Transverse colon (tissue), 4 donors: ENCODE results near the gene FBXO40. TPM values are rescaled to one million over a fixed set of nuclear protein-coding genes. Genes with fewer than 3 reads are reported as not detected.

ENCODE experiments used
- DNase-seq: peaks from one replicate; pipeline ENCODE4 v3.0.0-alpha.2; 2019
- H3K27ac ChIP-seq, 4 donors: fragments of 200-600 bp; sonication (generic); 2 replicates each; pipeline ENCODE4 v1.5.1; 2016 to 2018; ENCODE audit warnings: inconsistent platforms in 4 of 4
- H3K27me3 ChIP-seq: fragments of 200-600 bp; sonication (generic); 2 replicates; pipeline ENCODE4 v1.5.1; 2017; ENCODE audit warnings: inconsistent platforms
- H3K36me3 ChIP-seq, 4 donors: fragments of 200-600 bp; sonication (generic); 2 replicates each; pipeline ENCODE4 v1.5.1; 2017 to 2019; ENCODE audit warnings: inconsistent platforms in 4 of 4
- H3K4me1 ChIP-seq, 4 donors: fragments of 200-600 bp; sonication (generic); 2 replicates each; pipeline ENCODE4 v1.5.1; 2017 to 2020; ENCODE audit warnings: inconsistent platforms in 4 of 4
- H3K4me3 ChIP-seq, 4 donors: fragments of 200-600 bp; sonication (generic); 1 replicate in 1 of 4; 2 replicates in 3 of 4; pipeline versions ENCODE4 v1.5.1 to v1.6.1; 2017 to 2019; ENCODE audit warnings: inconsistent platforms in 4 of 4
- H3K9me3 ChIP-seq, 2 donors: fragments of 200-600 bp; sonication (generic); 2 replicates each; pipeline ENCODE4 v1.5.1; 2017 to 2019; ENCODE audit warnings: inconsistent platforms in 2 of 2
- EP300 ChIP-seq: sonication (generic); formaldehyde crosslinking; IDR thresholded peaks from one replicate; pipeline ENCODE4 v1.6.1; 2017; ENCODE audit warnings: antibody characterized with exemption, low read depth
- POLR2A ChIP-seq: fragments of 450-650 bp; IDR thresholded peaks from one replicate; pipeline ENCODE4 v1.6.1; 2016; ENCODE audit warnings: antibody characterized with exemption, mild to moderate bottlenecking, moderate library complexity
- POLR2AphosphoS5 ChIP-seq, 3 donors: sonication (generic); formaldehyde crosslinking; IDR thresholded peaks; one replicate each; pipeline ENCODE4 v1.6.1; 2016; ENCODE audit warnings: antibody characterized with exemption in 3 of 3
- WGBS, 2 donors: methylation state at CpG; one replicate each; pipeline ENCODE4 v1.1.5; 2018; ENCODE audit warnings: low coverage in 1 of 2; 5-methylcytosine and 5-hydroxymethylcytosine counted together
- in situ Hi-C, 4 donors: fragments of 200-750 bp; cut with MboI; loops; one replicate each; pipeline versions ENCODE4 v1.15.0 to v1.15.1; 2017; ENCODE audit warnings: low sequenced_read_pairs in 3 of 4, low pct_ligation_motif_present in 1 of 4, low pct_unique_long_range_greater_than_20kb in 1 of 4
- intact Hi-C: fragments of 100-400 bp; cut with DNase I; formaldehyde crosslinking; loops from one replicate; pipeline ENCODE4 v1.15.1; 2023; ENCODE audit warnings: low total_unique reads
- total RNA-seq, 4 donors: library from RNA; depleted of rRNA; stranded (reverse); fragments of >200 nt; gene quantifications; one replicate each; pipeline ENCODE4 v1.1.0, GENCODE V29; 2016
- TF ChIP-seq, protein P1 (sequence below), 5 experiments: fragments of 200-600 bp in 3 of 5; fragments of 450-650 bp in 2 of 5; sonication (generic) in 3 of 5; IDR thresholded peaks; 1 replicate in 2 of 5; 2 replicates in 3 of 5; pipeline ENCODE4 v1.5.1; 2016 to 2017; ENCODE audit warnings: antibody characterized with exemption in 5 of 5, inconsistent platforms in 3 of 5, mild to moderate bottlenecking in 2 of 5, moderate library complexity in 1 of 5

The FBXO40 gene
- total RNA-seq, 4 donors from 2014 or later, result not detected

DNA sequence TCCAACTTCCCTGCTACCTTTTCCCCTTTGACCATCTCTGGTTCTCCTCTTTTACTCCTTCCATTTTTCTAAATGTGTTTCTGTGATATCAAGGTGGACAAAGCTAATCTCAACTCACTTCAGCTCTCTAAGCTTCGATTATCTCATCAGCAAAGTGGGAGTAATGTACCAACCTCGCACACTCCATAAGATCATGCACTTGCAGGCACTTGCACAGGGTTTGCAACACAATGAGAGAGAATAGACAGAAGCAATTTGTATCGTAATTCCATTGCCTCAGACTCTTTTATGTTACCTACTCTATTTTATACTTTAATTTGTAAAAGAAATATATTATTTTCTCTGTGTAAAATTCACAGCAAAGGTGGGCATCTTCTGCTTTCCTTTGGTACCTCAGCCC, 40.4 kb upstream of the FBXO40 start:
- in situ Hi-C loops (no loop called here), intact Hi-C loops (no loop called here)
- Histone ChIP-seq H3K36me3 (no peaks in the 10 kb centered on the region), H3K27me3 (no peaks in the 10 kb centered on the region), H3K9me3 (no peaks in the 10 kb centered on the region), H3K4me3 (no peak overlapping the region), H3K4me1 (peaks cover 0 to 12% (median 9%) of the 10 kb centered on the region in 4 donors), H3K27ac (no peak overlapping the region)
- WGBS, 2 donors, result 84 to 92% methylated on average over 3 of the region's 3 CpGs
- TF ChIP-seq POLR2A (no peak), POLR2AphosphoS5 (IDR thresholded peaks at IDR 0.05) (no peak), EP300 (no peak)
- TF ChIP-seq, protein P1, sequence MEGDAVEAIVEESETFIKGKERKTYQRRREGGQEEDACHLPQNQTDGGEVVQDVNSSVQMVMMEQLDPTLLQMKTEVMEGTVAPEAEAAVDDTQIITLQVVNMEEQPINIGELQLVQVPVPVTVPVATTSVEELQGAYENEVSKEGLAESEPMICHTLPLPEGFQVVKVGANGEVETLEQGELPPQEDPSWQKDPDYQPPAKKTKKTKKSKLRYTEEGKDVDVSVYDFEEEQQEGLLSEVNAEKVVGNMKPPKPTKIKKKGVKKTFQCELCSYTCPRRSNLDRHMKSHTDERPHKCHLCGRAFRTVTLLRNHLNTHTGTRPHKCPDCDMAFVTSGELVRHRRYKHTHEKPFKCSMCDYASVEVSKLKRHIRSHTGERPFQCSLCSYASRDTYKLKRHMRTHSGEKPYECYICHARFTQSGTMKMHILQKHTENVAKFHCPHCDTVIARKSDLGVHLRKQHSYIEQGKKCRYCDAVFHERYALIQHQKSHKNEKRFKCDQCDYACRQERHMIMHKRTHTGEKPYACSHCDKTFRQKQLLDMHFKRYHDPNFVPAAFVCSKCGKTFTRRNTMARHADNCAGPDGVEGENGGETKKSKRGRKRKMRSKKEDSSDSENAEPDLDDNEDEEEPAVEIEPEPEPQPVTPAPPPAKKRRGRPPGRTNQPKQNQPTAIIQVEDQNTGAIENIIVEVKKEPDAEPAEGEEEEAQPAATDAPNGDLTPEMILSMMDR (IDR thresholded peaks at IDR 0.05), result no peak
- no peak for DNase-seq

DNA sequence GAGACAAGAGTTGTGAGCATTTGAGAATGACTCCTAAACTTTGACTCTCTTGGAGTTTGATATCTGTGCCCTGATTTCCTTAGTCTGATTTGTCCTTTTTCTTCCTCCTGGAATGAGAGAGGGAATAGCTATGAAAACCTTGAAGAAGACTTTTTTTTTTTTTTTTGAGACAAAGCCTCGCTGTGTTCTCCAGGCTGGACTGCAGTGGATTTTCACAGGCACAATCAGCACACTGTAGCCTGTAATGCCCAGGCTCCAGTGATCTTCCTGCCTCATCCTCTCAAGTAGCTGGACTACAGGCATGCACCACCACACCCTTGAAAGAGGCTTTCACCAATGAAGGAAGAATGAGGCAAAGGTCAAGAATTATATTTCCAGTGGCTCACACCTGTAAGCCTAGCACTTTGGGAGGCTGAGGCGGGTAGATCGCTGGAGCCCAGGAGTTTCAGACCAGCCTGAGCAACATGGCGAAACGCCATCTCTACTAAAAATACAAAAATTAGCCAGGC, 35.7 kb upstream of the FBXO40 start:
- TF ChIP-seq EP300 (no peak), POLR2AphosphoS5 (IDR thresholded peaks at IDR 0.05) (no peak), POLR2A (no peak)
- TF ChIP-seq, protein P1 (IDR thresholded peaks at IDR 0.05), result no peak
- Histone ChIP-seq H3K4me1 (no peaks in the 10 kb centered on the region), H3K36me3 (no peaks in the 10 kb centered on the region), H3K4me3 (no peak overlapping the region), H3K27ac (no peak overlapping the region), H3K27me3 (no peaks in the 10 kb centered on the region), H3K9me3 (no peaks in the 10 kb centered on the region)
- in situ Hi-C loops (no loop called here), intact Hi-C loops (no loop called here)
- 89 to 100% methylated on average over 1 to 5 of the region's 5 CpGs for WGBS, 2 donors
- DNase-seq, result no peak

DNA sequence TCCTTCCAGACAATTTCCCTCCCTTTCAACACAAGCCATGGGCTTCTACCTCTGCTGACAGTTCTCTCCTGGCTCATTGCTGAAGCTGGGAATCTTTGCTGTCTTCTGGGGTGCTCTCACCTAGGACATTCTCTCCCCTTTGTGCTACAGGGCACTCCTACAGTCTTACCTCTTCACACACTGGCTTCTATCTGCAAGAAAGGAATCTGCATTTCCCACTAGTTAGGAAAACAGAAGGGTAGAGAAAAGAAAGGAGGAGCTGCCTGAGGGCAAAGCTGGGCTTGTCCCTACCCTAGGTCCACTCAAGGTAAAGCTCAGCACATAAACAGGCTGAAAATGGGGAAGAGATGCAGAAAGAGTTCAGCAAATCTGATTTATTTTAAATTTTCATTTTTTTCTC, 31.0 kb upstream of the FBXO40 start:
- Histone ChIP-seq H3K4me3 (no peak overlapping the region), H3K36me3 (no peaks in the 10 kb centered on the region), H3K4me1 (no peaks in the 10 kb centered on the region), H3K9me3 (no peaks in the 10 kb centered on the region), H3K27ac (no peak overlapping the region), H3K27me3 (no peaks in the 10 kb centered on the region)
- no peak for DNase-seq
- TF ChIP-seq POLR2AphosphoS5 (IDR thresholded peaks at IDR 0.05) (no peak), POLR2A (no peak), EP300 (no peak)
- TF ChIP-seq, protein P1 (IDR thresholded peaks at IDR 0.05), result no peak
- in situ Hi-C loops (no loop called here), intact Hi-C loops (no loop called here)

DNA sequence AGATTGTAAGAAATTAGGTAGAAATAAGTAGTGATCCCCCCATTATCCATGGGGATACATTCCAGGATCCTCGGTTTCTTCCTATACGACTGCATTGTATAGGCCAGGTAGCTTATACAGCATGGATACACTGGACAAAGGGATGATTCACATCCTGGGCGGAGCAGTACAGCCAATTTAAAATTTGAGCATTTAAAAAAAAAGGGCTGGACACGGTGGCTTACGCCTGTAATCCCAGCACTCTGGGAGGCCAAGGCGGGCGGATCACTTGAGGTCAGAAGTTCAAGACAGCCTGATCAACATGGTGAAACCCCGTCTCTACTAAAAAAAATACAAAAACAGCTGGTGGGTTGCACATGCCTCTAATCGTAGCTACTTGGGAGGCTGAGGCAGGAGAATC, 26.4 kb upstream of the FBXO40 start:
- no peak for DNase-seq
- no peaks in the 10 kb centered on the region for H3K4me1 ChIP-seq
- no peak overlapping the region for H3K27ac ChIP-seq
- TF ChIP-seq, protein P1 (IDR thresholded peaks at IDR 0.05), result no peak
- no peak for TF ChIP-seq EP300
- TF ChIP-seq POLR2AphosphoS5 (IDR thresholded peaks at IDR 0.05), result no peak
- no peak for TF ChIP-seq POLR2A
- H3K27me3 ChIP-seq, result no peaks in the 10 kb centered on the region
- in situ Hi-C loops (no loop called here), intact Hi-C loops (no loop called here)
- 80 to 84% methylated on average over 1 to 9 of the region's 9 CpGs for whole genome bisulfite sequencing, 2 donors
- H3K9me3 ChIP-seq, result no peaks in the 10 kb centered on the region
- H3K36me3 ChIP-seq, result no peaks in the 10 kb centered on the region
- no peak overlapping the region for H3K4me3 ChIP-seq
